ENCODE results near the gene BAX. TPM values are rescaled to one million over a fixed set of nuclear protein-coding genes. Genes with fewer than 3 reads are reported as not detected.
A peak's percentile ranks its signal among the peaks of the same experiment; 100 is the strongest.
"Not testable (repeated sequence)": the region's sequence is repeated elsewhere in the genome, so short reads cannot be mapped to it uniquely, and the experiment has no call there.

The BAX gene
- total RNA-seq, 1 donor from 2014 or later = 182 TPM

GRCh38 chr19:48926909-48927308 is 27.8 kb upstream of the BAX start:
- intact Hi-C loops (cut with DNase I) = loop anchor here (1.0 to 2.0 kb wide), 2 partner anchors 26 to 28 kb away; partner anchors contain the start of gene BAX
- Histone ChIP-seq H3K36me3 (peaks cover 9 to 13% of the 10 kb centered on the region in 2 donors), H3K4me3 (no peak overlapping the region), H3K27me3 (no peaks in the 10 kb centered on the region), H3K4me1 (peaks cover 0 to 3% of the 10 kb centered on the region in 2 donors), H3K27ac (peak overlapping the region; percentile 74 to 78), H3K9me3 (no peaks in the 10 kb centered on the region)
- TF ChIP-seq CTCF (IDR thresholded peaks at IDR 0.05) = no peak
- DNase-seq (ENCODE audit: low spot score in 2 of 2) = peak; percentile 80 to 88

DNA sequence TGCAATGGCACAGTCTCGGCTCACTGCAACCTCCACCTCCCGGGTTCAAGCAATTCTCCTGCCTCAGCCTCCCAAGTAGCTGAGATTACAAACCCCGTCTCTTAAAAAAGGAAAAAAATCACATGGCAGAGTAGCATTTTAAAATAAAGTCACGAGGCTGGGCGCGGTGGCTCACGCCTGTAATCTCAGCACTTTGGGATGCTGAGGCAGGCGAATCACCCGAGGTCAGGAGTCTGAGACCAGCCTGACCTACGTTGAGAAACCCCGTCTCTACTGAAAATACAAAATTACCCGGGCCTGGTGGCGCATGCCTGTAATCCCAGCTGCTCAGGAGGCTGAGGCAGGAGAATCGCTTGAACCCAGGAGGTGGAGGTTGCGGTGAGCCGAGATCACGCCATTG is 27.0 kb upstream of the BAX start:
- H3K4me1 ChIP-seq; H3K4me3 ChIP-seq; DNase-seq (ENCODE audit: low spot score in 2 of 2); H3K9me3 ChIP-seq; H3K36me3 ChIP-seq; H3K27me3 ChIP-seq: not testable (repeated sequence)
- H3K27ac ChIP-seq = peak overlapping the region in 1 of 2 donors; percentile 78
- intact Hi-C loops (cut with DNase I) = loop anchor here (1.0 to 2.0 kb wide), 2 partner anchors 26 to 27 kb away; partner anchors contain the start of gene BAX

- no peak for DNase-seq (ENCODE audit: low spot score in 2 of 2)
- intact Hi-C loops (cut with DNase I) = no loop called here
- Histone ChIP-seq H3K9me3 (no peaks in the 10 kb centered on the region), H3K36me3 (no peaks in the 10 kb centered on the region), H3K27me3 (no peaks in the 10 kb centered on the region), H3K4me1 (peaks cover 0 to 3% of the 10 kb centered on the region in 2 donors), H3K27ac (no peak overlapping the region), H3K4me3 (no peak overlapping the region)
- no peak for TF ChIP-seq CTCF (IDR thresholded peaks at IDR 0.05)
Measured at GRCh38 chr19:48928164-48929025, 26.3 kb upstream of the BAX start.

DNA sequence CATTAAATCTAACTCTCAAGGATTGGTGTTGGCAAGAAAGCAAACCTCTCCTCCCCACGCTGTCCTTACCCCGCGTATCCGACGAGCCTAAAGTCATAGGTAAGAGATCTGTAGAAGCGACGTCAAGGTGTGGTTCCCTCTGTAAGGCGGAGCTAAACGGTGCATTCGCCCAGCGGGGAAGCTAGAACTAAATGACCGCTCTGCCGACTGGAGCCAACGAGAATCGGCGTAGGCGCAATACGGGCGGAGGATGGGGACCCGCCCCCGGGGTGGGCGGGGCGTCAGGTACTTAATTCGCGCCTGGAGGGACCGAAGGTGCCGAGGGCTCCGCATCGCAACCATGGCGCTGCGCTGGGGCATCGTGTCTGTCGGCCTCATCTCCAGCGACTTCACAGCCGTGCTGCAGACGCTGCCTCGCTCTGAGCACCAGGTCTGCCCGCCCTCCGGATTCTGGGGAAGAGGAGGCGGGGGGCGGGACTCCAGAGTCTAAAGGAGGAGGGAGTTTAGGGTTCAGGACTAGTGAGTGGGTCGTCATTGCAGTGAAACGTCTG is 21.2 kb upstream of the BAX start, which contains the start of gene DHDH:
Gene DHDH (plus strand): TSS at position 318 of the 551 bp plus-strand sequence. CDS start 23 bp downstream, at position 341.
- H3K4me3 ChIP-seq = peak within 1 kb of the TSS; percentile 51 to 66
- H3K4me1 ChIP-seq = no peaks in the 10 kb centered on the region
- no peaks in the 10 kb centered on the region for H3K27me3 ChIP-seq
- DNase-seq (ENCODE audit: low spot score in 2 of 2) = peak in 1 of 2 donors; percentile 85
- H3K36me3 ChIP-seq = no peaks in the 10 kb centered on the region
- H3K27ac ChIP-seq = no peak within 1 kb of the TSS
- no peaks in the 10 kb centered on the region for H3K9me3 ChIP-seq
- TF ChIP-seq CTCF (IDR thresholded peaks at IDR 0.05) = no peak
- intact Hi-C loops (cut with DNase I) = no loop called here

DNA sequence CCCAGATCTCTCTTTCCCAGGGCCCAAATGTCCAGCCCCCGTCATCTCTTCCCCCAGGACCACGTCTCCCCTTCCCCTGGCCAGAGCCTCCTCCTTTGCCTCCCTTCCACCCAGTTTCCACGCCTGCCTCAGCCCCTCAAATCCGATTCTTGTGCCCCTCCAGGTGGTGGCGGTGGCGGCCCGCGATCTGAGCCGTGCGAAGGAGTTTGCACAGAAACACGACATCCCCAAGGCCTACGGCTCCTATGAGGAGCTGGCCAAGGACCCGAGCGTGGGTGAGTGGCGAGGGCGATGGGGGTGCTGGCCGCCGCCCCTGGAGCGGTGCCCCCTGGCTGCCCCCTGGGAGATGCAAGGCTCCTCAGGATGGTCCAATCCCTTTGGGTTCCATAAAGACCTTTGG is 19.8 kb upstream of the BAX start:
- Histone ChIP-seq H3K4me1 (no peaks in the 10 kb centered on the region), H3K27me3 (no peaks in the 10 kb centered on the region), H3K27ac (no peak overlapping the region), H3K4me3 (no peak overlapping the region), H3K9me3 (no peaks in the 10 kb centered on the region), H3K36me3 (no peaks in the 10 kb centered on the region)
- intact Hi-C loops (cut with DNase I) = no loop called here
- no peak for DNase-seq (ENCODE audit: low spot score in 2 of 2)
- no peak for TF ChIP-seq CTCF (IDR thresholded peaks at IDR 0.05)

GRCh38 chr19:48935864-48936263 is 18.8 kb upstream of the BAX start:
- no peaks in the 10 kb centered on the region for H3K27me3 ChIP-seq
- DNase-seq (ENCODE audit: low spot score in 2 of 2) = no peak
- TF ChIP-seq CTCF (IDR thresholded peaks at IDR 0.05) = no peak
- no peak overlapping the region for H3K27ac ChIP-seq
- H3K4me3 ChIP-seq = no peak overlapping the region
- peaks cover 0 to 4% of the 10 kb centered on the region in 2 donors for H3K9me3 ChIP-seq
- intact Hi-C loops (cut with DNase I) = no loop called here
- H3K36me3 ChIP-seq = no peaks in the 10 kb centered on the region
- H3K4me1 ChIP-seq = no peaks in the 10 kb centered on the region

Data from ascending aorta (tissue), 2 donors.